Breast epithelium (tissue), 4 donors: ENCODE measurements around the gene TRPM3. TPM values are rescaled to one million over a fixed set of nuclear protein-coding genes. Genes with fewer than 3 reads are reported as not detected.

Experiments
- DNase-seq, 2 donors: peaks; one replicate each; pipeline ENCODE4 v3.0.0-alpha.2; 2019; ENCODE audit warnings: low spot score in 2 of 2
- H3K27ac ChIP-seq, 2 donors: fragments of 200-600 bp; sonication (generic) in 1 of 2; one replicate each; pipeline ENCODE4 v1.5.1; 2016 to 2019; ENCODE audit warnings: mild to moderate bottlenecking in 1 of 2
- H3K27me3 ChIP-seq, 2 donors: fragments of 200-600 bp; sonication (generic) in 1 of 2; one replicate each; pipeline versions ENCODE4 v1.5.1 to v1.6.0; 2017 to 2019; ENCODE audit warnings: control low read depth in 1 of 2, mild to moderate bottlenecking in 1 of 2
- H3K36me3 ChIP-seq: fragments of 200-600 bp; one replicate; pipeline ENCODE4 v1.5.1; 2019
- H3K4me1 ChIP-seq, 2 donors: fragments of 200-600 bp; sonication (generic); one replicate each; pipeline ENCODE4 v1.5.1; 2016 to 2019; ENCODE audit warnings: control low read depth in 1 of 2
- H3K4me3 ChIP-seq, 3 donors: fragments of 200-600 bp; sonication (generic); 1 replicate in 2 of 3; 2 replicates in 1 of 3; pipeline ENCODE4 v1.5.1; 2016 to 2019; ENCODE audit warnings: mild to moderate bottlenecking in 3 of 3, moderate library complexity in 2 of 3
- H3K9me3 ChIP-seq, 2 donors: fragments of 200-600 bp; sonication (generic) in 1 of 2; one replicate each; pipeline ENCODE4 v1.5.1; 2016 to 2019; ENCODE audit warnings: control low read depth in 1 of 2
- POLR2A ChIP-seq: fragments of 450-650 bp; IDR thresholded peaks from one replicate; pipeline ENCODE4 v1.6.1; 2016; ENCODE audit warnings: antibody characterized with exemption, mild to moderate bottlenecking, moderate library complexity
- POLR2AphosphoS5 ChIP-seq, 3 donors: sonication (generic); formaldehyde crosslinking; IDR thresholded peaks; one replicate each; pipeline ENCODE4 v1.6.1; 2017; ENCODE audit warnings: antibody characterized with exemption in 3 of 3
- intact Hi-C: fragments of 100-400 bp; cut with DNase I; formaldehyde crosslinking; loops from one replicate; pipeline ENCODE4 v1.15.1; 2023; ENCODE audit warnings: low total_unique reads
- total RNA-seq, 3 donors: library from RNA; depleted of rRNA; stranded (reverse); fragments of >200 nt; gene quantifications; one replicate each; pipeline ENCODE4 v1.1.0, GENCODE V29; 2016
- TF ChIP-seq, protein P1 (sequence below), 3 donors: fragments of 450-650 bp; IDR thresholded peaks; one replicate each; pipeline ENCODE4 v1.5.1; 2016 to 2017; ENCODE audit warnings: antibody characterized with exemption in 3 of 3, mild to moderate bottlenecking in 3 of 3, moderate library complexity in 3 of 3

Gene TRPM3
- total RNA-seq, 3 donors from 2014 or later: 0.33 to 0.88 (median 0.64) TPM

- no peak for DNase-seq
- Histone ChIP-seq H3K9me3 (no peaks in the 10 kb centered on the region), H3K4me1 (no peaks in the 10 kb centered on the region), H3K27me3 (no peaks in the 10 kb centered on the region), H3K36me3 (no peaks in the 10 kb centered on the region), H3K4me3 (no peak overlapping the region), H3K27ac (no peak overlapping the region)
- intact Hi-C loops: loop anchor here (10.0 kb wide), 1 partner anchor 180 kb away; the partner anchor contains the start of gene KLF9
- TF ChIP-seq, protein P1, sequence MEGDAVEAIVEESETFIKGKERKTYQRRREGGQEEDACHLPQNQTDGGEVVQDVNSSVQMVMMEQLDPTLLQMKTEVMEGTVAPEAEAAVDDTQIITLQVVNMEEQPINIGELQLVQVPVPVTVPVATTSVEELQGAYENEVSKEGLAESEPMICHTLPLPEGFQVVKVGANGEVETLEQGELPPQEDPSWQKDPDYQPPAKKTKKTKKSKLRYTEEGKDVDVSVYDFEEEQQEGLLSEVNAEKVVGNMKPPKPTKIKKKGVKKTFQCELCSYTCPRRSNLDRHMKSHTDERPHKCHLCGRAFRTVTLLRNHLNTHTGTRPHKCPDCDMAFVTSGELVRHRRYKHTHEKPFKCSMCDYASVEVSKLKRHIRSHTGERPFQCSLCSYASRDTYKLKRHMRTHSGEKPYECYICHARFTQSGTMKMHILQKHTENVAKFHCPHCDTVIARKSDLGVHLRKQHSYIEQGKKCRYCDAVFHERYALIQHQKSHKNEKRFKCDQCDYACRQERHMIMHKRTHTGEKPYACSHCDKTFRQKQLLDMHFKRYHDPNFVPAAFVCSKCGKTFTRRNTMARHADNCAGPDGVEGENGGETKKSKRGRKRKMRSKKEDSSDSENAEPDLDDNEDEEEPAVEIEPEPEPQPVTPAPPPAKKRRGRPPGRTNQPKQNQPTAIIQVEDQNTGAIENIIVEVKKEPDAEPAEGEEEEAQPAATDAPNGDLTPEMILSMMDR (IDR thresholded peaks at IDR 0.05): no peak
- TF ChIP-seq POLR2AphosphoS5 (IDR thresholded peaks at IDR 0.05) (no peak), POLR2A (no peak)
These were observed 526.2 kb downstream of the TRPM3 start for GRCh38 chr9:70595211-70595610.

GRCh38 chr9:70594386-70594944 is 527.0 kb downstream of the TRPM3 start:
- H3K4me1 ChIP-seq: no peaks in the 10 kb centered on the region
- no peak for DNase-seq
- intact Hi-C loops: loop anchor here (10.0 kb wide), 1 partner anchor 180 kb away; the partner anchor contains the start of gene KLF9
- H3K27ac ChIP-seq: peak overlapping the region; percentile 27 to 31
- H3K4me3 ChIP-seq: no peak overlapping the region
- TF ChIP-seq POLR2AphosphoS5 (IDR thresholded peaks at IDR 0.05) (no peak), POLR2A (no peak)
- H3K27me3 ChIP-seq: no peaks in the 10 kb centered on the region
- no peaks in the 10 kb centered on the region for H3K36me3 ChIP-seq
- no peaks in the 10 kb centered on the region for H3K9me3 ChIP-seq

DNA sequence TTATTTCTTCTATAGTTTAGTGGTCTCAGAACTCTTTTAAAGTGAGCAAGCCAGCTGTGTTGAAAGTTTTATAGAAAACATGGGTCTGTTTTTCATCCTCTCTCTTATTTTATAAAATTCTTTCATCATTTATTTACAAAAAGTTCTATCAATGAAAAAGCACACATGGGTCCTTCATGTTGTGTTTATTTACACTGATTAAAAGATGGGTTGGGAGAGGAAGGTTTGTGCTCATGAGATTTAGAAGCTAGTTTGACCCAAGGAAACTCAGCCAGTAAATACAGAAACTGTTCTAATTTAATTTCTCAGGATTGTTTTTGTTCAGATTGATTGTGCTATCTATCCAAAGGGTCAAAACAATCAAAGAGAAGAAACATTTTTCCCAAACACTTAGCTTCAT is 528.2 kb downstream of the TRPM3 start:
- no peaks in the 10 kb centered on the region for H3K27me3 ChIP-seq
- no peak for DNase-seq
- no peak overlapping the region for H3K4me3 ChIP-seq
- H3K9me3 ChIP-seq: no peaks in the 10 kb centered on the region
- no peak overlapping the region for H3K27ac ChIP-seq
- no peaks in the 10 kb centered on the region for H3K36me3 ChIP-seq
- intact Hi-C loops: loop anchor here (10.0 kb wide), 1 partner anchor 178 kb away; the partner anchor contains the start of gene KLF9
- H3K4me1 ChIP-seq: no peaks in the 10 kb centered on the region
- TF ChIP-seq POLR2A (no peak), POLR2AphosphoS5 (IDR thresholded peaks at IDR 0.05) (no peak)
- TF ChIP-seq, protein P1 (IDR thresholded peaks at IDR 0.05): no peak

DNA sequence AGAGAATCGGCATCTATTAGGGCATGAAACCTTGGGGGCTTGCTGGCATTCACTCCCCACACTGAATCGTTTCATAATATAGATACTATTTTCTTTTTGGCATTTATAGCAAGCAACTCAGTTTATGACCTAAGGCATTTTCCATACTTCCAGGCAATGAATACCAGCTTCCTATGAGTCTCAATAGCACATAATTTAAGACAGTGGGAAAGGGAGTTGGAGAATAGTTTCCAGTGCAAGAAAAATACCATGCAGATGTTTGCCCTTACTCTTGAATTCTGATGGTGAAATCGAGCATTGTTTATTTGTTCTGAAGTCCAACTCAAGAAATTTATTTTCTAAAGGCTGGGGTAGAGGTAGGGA is 531.1 kb downstream of the TRPM3 start:
- Histone ChIP-seq H3K4me3 (no peak overlapping the region), H3K27me3 (no peaks in the 10 kb centered on the region), H3K9me3 (no peaks in the 10 kb centered on the region), H3K27ac (peak overlapping the region; percentile 75 to 89), H3K36me3 (no peaks in the 10 kb centered on the region), H3K4me1 (peaks cover 6 to 9% of the 10 kb centered on the region in 2 donors)
- intact Hi-C loops: loop anchor here (10.0 kb wide), 1 partner anchor 175 kb away; the partner anchor contains the start of gene KLF9
- TF ChIP-seq POLR2A: no peak
- TF ChIP-seq, protein P1 (IDR thresholded peaks at IDR 0.05): no peak
- TF ChIP-seq POLR2AphosphoS5 (IDR thresholded peaks at IDR 0.05): no peak
- no peak for DNase-seq

- intact Hi-C loops: loop anchor here (10.0 kb wide), 1 partner anchor 175 kb away; the partner anchor contains the start of gene KLF9
- Histone ChIP-seq H3K27me3 (no peaks in the 10 kb centered on the region), H3K27ac (peak overlapping the region; percentile 75 to 89), H3K9me3 (no peaks in the 10 kb centered on the region), H3K4me3 (peak overlapping the region in 1 of 3 donors; percentile 32), H3K4me1 (peaks cover 6 to 9% of the 10 kb centered on the region in 2 donors), H3K36me3 (no peaks in the 10 kb centered on the region)
- TF ChIP-seq POLR2AphosphoS5 (IDR thresholded peaks at IDR 0.05) (peak; percentile 60 to 76 (median 71)), POLR2A (no peak)
- TF ChIP-seq, protein P1 (IDR thresholded peaks at IDR 0.05): peak in 1 of 3 donors; percentile 7
- peak in 1 of 2 donors; percentile 39 for DNase-seq
These were observed 531.7 kb downstream of the TRPM3 start for GRCh38 chr9:70589571-70590314.
